GM18519 (cell line): ENCODE results near the gene RENBP.

Source experiments
- ATAC-seq: cut with Tn5 transposase; IDR thresholded peaks from one replicate; pipeline ENCODE4 v1.9.1; 2021; ENCODE audit warnings: mild to moderate bottlenecking, moderate library complexity; ENCODE audit not compliant: unreplicated experiment, low FRiP score

The RENBP gene

GRCh38 chrX:153971450-153972367 is 27.3 kb upstream of the RENBP start, which contains the start of gene HCFC1:
HCFC1 (minus strand) TSS chrX:153971818; CDS start chrX:153970840, 978 bp downstream.
- ATAC-seq, result no peak

DNA sequence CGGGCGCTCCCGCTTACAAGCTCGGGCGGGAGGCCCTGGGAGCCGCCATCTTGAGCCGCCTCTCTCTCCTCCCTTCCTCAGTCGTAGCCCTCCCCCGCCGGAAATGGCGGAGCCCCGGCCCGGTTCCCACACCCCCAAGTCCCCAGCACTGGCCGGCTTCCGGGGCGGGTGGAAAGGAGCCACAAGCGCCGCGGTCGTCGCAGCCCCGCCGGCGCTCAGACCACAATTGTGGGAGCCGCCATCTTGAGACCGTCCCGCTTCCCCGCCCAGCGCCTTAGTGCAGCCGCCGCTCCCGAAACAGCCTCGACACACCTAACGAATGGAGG is 26.6 kb upstream of the RENBP start:
- no peak for ATAC-seq

GRCh38 chrX:153970357-153971123 is 26.1 kb upstream of the RENBP start:
- no peak for ATAC-seq

DNA sequence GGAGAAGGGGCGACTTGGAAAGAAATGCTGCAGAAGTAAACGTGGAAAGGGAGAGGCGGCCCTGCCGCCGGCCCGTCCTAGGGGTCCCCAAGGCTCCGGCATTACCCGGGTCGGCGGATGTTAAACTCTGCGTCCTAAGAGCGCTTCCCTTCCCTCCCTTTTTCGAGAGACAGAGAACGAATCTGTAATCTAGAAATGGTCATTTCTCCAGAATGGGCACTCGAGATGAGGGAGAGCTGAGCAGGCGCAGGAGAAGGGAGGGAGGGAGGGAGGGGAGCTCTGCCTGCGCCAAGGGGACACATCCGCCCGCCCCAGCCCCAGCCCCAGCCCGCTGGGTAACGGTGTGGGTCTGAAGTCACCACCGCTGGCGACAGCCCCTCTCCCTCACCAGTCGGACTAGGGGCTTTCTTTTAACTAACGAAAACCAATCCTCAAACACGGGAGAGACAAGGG is 25.5 kb upstream of the RENBP start:
- no peak for ATAC-seq

GRCh38 chrX:153969125-153969903 is 24.9 kb upstream of the RENBP start:
- no peak for ATAC-seq

- ATAC-seq, result no peak
Measured at GRCh38 chrX:153968754-153969124, 24.3 kb upstream of the RENBP start.

DNA sequence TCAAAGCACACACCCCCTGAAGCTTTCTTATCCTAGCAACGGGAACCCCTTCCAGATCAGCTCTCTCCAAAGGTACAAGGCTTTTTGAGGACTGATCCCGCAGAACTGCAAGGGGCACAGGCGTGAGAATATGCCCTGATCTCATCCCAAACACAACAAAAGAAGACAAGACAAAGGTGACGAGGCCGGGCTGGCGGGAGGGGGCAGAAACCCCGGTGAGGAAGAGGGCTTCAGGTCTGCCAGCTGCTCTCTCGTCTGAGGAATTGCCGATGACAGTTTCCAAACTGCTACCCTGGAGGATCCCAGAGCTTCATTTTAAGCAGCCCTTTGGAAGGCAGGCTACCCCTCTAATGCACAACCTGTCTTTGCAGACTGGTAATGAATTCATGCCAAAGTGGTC is 23.8 kb upstream of the RENBP start:
- no peak for ATAC-seq

GRCh38 chrX:153967536-153968224 is 23.2 kb upstream of the RENBP start:
- ATAC-seq, result no peak

DNA sequence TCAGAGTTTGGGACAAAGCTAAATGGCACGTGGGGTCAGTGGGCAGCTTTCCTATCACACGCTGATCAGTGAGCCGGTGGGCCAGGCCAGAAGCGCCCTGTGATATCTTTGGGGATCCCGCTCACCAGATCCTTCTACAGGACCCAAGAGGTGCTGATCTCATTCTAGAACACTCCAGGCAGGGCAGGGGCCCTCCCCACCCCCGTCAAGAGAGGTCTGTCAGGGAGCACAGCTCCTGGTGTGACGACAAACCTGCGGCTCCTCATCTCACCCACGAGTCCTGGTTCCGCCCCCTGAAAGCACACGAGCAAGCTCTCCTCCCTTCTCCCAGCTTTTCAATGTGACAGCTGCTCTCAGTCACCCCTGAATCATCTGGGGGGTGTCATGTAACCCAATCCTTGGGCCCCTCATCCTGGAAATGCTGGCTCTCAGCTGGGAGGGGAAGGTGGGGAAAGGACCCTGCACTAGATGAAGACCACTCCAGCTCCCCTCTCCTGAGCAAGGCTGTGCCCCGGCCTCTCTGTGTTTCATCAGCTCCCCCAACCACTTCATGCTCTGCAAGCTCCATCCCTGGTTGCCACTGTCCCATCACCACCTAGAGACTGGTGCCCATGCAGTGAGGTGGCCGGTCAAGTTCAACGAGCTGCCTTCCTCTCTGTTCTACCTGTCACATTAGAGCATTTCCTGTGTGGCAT is 22.5 kb upstream of the RENBP start:
- no peak for ATAC-seq

GRCh38 chrX:153966283-153966688 is 21.8 kb upstream of the RENBP start:
- no peak for ATAC-seq

DNA sequence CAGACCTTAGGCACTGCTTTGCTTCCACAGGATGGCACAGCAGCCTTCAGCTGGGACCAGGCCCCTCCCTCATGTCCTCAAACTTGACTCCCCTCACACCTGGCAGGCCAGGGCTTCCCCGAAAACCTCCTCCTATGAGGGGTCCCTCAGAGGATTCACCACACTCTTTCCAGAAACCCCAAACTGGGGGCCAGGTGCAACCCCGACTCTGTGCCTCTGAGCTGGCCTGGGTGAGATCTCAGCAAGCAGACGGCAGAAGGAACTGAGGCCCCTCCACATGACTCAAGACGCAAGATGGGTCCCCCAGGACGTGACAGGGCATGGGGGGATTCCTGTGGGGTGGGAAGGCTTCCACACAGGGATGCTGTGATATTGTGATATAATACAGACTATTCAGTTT is 21.0 kb upstream of the RENBP start:
- ATAC-seq, result no peak

DNA sequence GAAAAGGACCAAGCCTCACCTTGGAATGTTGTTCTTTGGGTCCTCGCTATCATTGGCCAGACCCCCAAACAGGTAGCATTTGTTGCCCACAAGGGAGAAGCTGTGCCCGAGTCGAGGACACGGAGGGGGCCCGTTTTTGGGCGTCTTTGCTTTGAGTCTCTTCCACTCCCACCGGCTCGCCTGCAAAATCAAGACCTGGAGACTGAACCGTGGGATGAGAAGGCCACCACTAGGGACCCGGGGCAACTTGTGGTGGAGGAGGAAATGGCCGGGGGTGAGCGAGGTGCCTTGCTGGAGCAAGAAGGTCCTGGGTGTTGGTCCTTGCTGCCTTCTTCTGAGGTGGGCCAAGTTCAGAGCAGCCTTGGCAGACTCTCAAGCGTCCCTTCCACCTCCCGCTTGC is 19.7 kb upstream of the RENBP start:
- no peak for ATAC-seq

- ATAC-seq, result no peak
Measured at GRCh38 chrX:153963546-153963945, 19.1 kb upstream of the RENBP start.

- ATAC-seq, result no peak
Measured at GRCh38 chrX:153961292-153961691, 16.8 kb upstream of the RENBP start.

DNA sequence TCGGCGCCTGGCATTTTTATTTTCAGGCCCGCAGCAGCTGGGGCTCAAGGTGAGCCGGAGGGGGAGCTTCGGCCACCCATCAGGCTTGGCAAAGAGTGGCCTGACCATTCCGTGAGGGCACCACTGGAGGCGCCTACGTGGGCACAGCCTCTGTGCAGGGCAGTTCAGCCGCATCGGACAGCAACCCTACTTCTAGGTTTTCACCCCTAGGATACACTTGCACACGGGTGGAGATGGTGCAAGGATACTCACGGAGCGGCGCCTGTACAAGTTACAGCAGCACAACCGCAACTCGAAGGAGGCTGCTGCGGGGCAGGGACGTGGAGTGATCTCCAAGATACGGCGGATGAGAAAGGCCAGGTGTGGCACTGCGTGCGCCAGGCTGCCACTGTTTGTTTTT is 16.3 kb upstream of the RENBP start:
- no peak for ATAC-seq

- ATAC-seq, result no peak
Measured at GRCh38 chrX:153960077-153960476, 15.6 kb upstream of the RENBP start.

DNA sequence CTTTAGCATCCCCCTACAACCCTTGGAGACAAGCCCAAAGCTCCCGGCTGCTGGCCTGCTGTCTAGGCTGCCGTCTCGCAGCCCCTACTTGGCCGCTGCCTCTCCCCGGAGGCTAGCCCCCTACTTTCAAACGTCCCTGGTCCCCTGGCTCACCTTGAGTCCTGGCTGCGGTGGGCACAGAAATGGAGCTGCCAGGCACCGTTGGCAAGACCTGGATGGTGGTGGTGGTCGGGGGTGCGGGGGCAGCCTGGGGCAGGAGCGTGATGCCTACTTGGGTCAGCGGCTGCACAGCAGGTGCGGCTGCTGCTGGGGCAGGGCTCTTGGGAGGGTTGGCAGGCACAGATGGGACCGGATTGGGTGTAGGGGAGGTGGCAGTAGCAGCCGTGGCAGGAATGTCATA is 15.2 kb upstream of the RENBP start:
- no peak for ATAC-seq

- no peak for ATAC-seq
Measured at GRCh38 chrX:153958605-153959004, 14.2 kb upstream of the RENBP start.

GRCh38 chrX:153957224-153957623 is 12.8 kb upstream of the RENBP start:
- no peak for ATAC-seq
